NK-92 (cell line): Measurements from ENCODE around the gene GCA.

Experiments used
- DNase-seq: peaks from one replicate; lab custom pipeline; 2025; ENCODE audit not compliant: unreplicated experiment; lab: John Stamatoyannopoulos, UW

The GCA gene

GRCh38 chr2:162327806-162328205 is 16.1 kb upstream of the GCA start:
- DNase-seq: no peak

- no peak for DNase-seq
Measured at GRCh38 chr2:162328424-162329157, 15.3 kb upstream of the GCA start.

- no peak for DNase-seq
Measured at GRCh38 chr2:162330881-162331280, 13.1 kb upstream of the GCA start.

GRCh38 chr2:162333968-162334367 is 10.0 kb upstream of the GCA start:
- DNase-seq: no peak

GRCh38 chr2:162337868-162338267 is 6.1 kb upstream of the GCA start:
- DNase-seq: no peak

- DNase-seq: no peak
Measured at GRCh38 chr2:162340822-162341221, 3.1 kb upstream of the GCA start.

DNA sequence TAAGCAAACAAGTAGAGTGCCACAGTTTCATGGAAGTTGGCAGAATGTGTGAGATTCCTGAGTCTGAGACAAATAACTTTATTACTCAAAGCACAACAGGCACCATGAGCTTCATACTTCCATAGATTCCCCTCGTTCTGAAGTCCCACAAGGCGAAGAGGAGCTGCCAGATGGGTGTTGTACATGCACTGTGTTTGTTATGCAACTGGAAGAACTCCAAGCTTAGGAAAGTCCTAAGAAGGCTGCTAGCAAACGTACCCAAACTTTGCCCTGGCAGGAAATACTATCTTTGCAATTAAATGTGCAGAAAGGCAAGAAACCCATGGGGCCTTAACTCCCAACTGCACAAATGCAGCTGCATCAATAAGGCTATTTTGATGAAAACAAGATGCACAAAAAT is 1.6 kb upstream of the GCA start:
- no peak for DNase-seq

DNA sequence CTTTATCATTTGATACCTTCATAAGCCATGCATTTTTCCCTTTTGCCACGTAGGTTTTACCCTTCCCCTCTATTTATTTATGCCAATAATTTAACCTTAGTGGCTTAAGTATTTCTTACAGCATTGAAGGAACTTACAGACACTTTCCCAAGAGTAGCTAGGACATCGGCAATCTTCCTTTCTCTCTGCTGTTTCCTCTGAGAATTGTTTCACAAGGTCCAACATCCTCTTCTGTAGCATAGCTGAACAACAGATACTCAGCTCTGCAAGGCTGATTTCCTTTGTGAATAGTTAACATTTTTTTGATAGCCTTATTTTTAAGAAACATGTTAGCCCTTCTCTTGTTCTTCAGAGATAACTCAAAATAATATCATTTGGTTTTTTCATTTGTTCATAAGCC is 1.1 kb upstream of the GCA start:
- no peak for DNase-seq

GRCh38 chr2:162343492-162343823 is 474 bp upstream of the GCA start:
- DNase-seq: no peak

DNA sequence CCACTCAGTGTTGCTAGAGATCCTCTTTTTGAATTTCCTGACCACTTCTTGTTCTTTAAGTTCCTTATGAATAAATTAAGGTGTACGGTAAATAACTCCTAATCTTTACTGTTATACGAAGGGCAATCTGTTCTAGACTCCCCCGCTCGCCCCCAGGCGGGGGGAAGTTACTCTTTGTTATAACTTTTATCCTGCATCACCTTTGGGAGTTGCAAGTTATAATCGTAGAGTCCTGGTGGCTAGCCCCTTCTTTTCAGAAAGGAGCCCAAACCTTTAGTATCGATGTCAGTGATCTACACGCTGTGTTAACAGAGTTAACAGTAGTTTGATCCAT is 652 bp downstream of the GCA start:
- no peak for DNase-seq

DNA sequence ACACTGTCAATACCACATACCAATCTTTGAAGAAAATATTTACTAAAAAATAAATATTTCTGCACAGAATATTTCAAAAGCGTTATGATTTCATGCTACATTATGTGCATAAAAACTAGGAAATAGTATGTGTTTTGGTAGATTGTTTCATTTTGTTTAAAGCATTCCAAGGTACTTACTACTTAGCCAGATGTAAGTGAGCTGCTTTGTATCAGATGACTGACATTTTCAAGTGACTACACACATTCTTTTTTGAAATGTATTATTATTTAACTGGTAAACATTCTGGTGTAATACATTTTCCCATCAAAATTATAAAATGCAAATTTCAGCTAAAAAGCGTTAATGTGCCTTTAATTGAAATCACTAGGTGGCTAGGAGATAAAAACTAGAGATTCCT is 21.5 kb downstream of the GCA start:
- no peak for DNase-seq

GRCh38 chr2:162368494-162368893 is 24.6 kb downstream of the GCA start:
- no peak for DNase-seq

GRCh38 chr2:162369551-162369950 is 25.6 kb downstream of the GCA start:
- no peak for DNase-seq

DNA sequence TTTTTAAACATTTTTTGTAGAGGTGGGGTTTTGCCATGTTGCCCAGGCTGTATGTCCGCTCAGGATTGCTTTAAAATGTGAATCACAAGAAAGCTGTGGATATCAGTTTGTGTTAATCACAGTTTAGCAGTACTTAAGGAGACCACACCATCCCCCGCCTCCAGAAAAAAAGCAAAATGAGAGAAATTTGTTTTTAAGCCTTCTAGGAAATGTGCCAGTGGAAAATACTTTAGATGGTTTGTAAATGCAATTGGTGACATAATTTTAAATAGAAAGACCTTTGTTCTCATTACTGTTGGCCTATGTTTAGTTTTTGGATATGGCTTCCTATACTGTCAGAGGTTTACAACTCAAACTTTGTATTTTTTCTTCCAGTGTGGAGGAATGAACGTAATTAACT is 27.0 kb downstream of the GCA start:
- no peak for DNase-seq

DNA sequence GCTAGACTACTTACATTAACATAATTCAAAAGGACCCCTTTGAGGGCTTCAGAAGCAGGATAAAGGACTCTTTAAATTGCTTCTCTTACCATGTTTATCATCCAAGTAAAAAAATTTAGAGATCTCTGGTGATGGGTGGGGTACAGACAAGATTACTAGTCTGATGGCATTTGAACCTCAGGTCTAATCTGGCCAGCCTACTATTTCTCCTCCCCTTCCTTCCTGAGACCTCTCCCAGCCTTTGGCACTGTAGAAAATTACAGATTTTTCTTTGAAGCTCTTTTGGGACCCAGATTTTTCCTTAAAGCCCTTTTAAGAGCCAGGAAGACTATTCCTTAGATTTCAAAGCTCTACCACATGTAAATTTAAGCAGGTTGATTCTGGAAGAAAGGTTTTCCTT is 28.9 kb downstream of the GCA start:
- DNase-seq: no peak

GRCh38 chr2:162379719-162380580 is 36.0 kb downstream of the GCA start:
- DNase-seq: no peak

DNA sequence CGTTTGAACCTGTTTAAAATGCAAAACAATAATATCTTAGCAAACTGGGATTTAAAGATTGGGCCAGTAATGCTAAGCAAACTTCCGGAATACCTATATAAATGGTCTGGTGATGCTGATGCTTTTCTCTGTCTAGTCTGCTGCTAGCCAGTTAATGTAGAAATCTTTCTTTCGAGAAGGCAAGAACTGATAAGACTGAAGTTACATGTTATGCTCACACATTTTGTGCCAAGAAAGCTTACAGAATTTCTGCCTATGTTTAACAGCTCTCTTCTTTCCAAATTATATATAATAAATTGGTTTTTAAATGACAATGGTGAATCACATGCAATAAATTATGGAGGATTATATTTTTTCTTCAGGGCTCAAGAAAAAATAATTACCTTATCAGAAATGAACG is 37.9 kb downstream of the GCA start:
- DNase-seq: no peak

GRCh38 chr2:162382278-162382677 is 38.3 kb downstream of the GCA start:
- no peak for DNase-seq

DNA sequence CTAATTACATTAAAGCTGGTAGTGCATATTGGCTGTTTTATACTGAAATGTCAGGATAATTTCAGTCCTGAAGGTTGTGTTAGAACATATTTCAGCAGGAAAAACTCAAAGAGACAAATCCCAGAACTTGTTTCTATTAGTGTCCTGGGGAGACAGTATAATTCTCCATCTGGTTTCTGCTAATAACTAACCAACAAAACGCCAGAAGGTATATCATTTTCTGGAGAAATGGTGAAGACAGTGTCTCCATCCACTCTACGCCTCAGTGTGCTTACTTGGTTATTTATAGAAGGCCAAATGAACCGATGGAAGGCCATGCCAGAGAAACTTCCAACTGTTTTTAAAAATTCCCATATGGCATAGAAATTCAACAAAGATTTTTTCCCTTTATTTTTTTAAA is 41.6 kb downstream of the GCA start:
- DNase-seq: no peak

- no peak for DNase-seq
Measured at GRCh38 chr2:162390801-162391200, 46.9 kb downstream of the GCA start.

DNA sequence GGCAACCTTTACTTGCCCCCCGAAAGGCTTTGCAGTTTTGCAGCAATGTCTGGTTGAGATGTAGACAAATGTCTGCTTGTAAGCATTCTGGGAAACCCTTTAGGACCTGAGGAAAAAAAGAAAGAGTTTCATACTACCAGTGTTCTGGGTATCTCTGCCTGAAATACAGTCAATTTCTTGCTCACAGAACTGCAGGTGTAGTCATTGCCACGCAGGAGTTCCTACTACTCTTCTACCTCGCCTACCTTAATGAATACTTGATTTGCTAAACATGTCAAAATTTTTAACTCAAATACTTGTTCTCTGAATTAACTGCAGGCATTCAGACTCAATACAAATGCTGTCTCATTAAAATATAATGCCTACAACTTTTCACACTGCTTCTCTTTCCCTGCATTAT is 56.4 kb downstream of the GCA start:
- DNase-seq: no peak

DNA sequence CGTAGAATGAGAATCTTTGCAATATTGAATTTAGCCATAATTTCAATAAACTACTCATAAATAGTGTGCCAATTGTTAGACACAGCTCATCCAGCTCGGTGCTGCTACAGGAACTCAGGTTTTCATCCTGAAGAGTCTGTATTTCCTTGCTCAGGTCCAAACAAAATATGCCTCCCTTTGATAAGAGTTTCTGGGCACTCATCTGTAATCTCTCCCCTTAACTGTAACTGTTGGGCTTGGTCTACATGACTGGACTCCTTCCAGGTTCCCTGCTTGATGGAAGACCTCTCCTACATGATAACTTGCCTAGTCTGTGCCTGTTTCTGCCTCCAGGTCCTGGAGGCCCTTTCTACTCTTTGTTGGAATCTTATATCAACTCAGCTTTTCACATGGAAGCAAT is 57.9 kb downstream of the GCA start:
- DNase-seq: no peak

DNA sequence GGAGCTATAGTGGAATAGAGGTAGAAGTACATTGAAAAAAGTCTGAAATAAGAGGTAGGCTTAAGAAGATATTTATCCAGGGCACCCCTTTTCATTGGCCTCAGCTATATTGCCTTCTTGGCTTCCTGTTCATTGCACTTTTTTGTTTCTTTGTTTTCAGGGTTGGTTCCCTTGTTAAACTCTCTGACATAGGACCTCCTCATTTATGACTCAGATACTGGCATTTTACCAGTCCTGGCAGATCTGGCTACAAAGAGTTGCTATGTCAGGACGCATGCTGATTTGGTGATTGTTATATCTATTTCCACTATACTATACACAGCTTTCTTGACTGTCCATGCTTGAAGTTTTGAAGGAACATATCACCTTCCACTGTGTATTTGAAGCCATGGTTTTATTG is 60.0 kb downstream of the GCA start:
- DNase-seq: no peak
